Endothelial cell of umbilical vein (primary cell): ENCODE data around the gene CEP350. TPM values are rescaled to one million over a fixed set of nuclear protein-coding genes. Genes with fewer than 3 reads are reported as not detected.

ENCODE experiments used
- BruUV-seq: library from RNA; stranded (reverse); fragments of 400-500 nt; replicated peaks from 2 replicates; lab custom pipeline; 2021; lab: Mats Ljungman, UMichigan
- CTCF ChIA-PET: fragments of 300-600, 350-600 bp; sonication (Branson Sonifier 250); formaldehyde crosslinking; loops from one replicate; lab custom pipeline; 2021; ENCODE audit warnings: antibody characterized with exemption, inconsistent platforms; lab: Charles Lee
- POLR2A ChIA-PET: fragments of 300-600, 350-600 bp; sonication (Branson Sonifier 250); formaldehyde crosslinking; loops from one replicate; lab custom pipeline; 2021; ENCODE audit warnings: antibody characterized with exemption, inconsistent platforms; lab: Charles Lee
- DNase-seq: peaks from one replicate; pipeline ENCODE4 v3.0.0-alpha.2; 2011; ENCODE audit warnings: low read depth, low spot score
- FAIRE-seq: peaks from 2 replicates; lab custom pipeline; 2011; peaks lifted over from hg19 to GRCh38; lab: Jason Lieb, UNC
- H2AFZ ChIP-seq: 2 replicates; pipeline ENCODE4 v1.6.0; 2012; ENCODE audit warnings: low read depth, low read length, control low read depth, inconsistent platforms
- H3K27ac ChIP-seq: 2 replicates; pipeline ENCODE4 v1.5.1; 2011; ENCODE audit warnings: low read depth, mild to moderate bottlenecking, control low read depth, low read length, moderate library complexity; ENCODE audit not compliant: insufficient read depth
- H3K27me3 ChIP-seq, 2 experiments: 2 replicates each; pipeline versions ENCODE4 v1.6.0 to v1.6.1; 2011; ENCODE audit warnings: low read length in 2 of 2, mixed read lengths in 1 of 2; ENCODE audit not compliant: control insufficient read depth in 2 of 2, insufficient read depth in 2 of 2
- H3K36me3 ChIP-seq, 2 experiments: 2 replicates in 1 of 2; 3 replicates in 1 of 2; pipeline ENCODE4 v1.5.1; 2011; ENCODE audit warnings: low read length in 2 of 2, mild to moderate bottlenecking in 1 of 2, moderate library complexity in 1 of 2; ENCODE audit not compliant: control insufficient read depth in 2 of 2, insufficient read depth in 2 of 2; ENCODE audit errors: extremely low read depth in 1 of 2
- H3K4me1 ChIP-seq: 3 replicates; pipeline ENCODE4 v1.5.1; 2011; ENCODE audit warnings: mild to moderate bottlenecking, low read length; ENCODE audit not compliant: control insufficient read depth, insufficient read depth; ENCODE audit errors: extremely low read depth
- H3K4me2 ChIP-seq: 2 replicates; pipeline ENCODE4 v1.6.1; 2011; ENCODE audit warnings: low read length, control low read depth, mixed read lengths; ENCODE audit not compliant: insufficient read depth
- H3K4me3 ChIP-seq, 3 experiments: fragments of 200-600 bp in 1 of 3; sonication (generic), shearing (Covaris generic) in 1 of 3; replicated peaks in 1 of 3; 2 replicates each; pipeline ENCODE4 v1.5.1; 2011 to 2016; ENCODE audit warnings: control low read depth in 3 of 3, low read length in 3 of 3, mild to moderate bottlenecking in 2 of 3, inconsistent platforms in 1 of 3, low read depth in 1 of 3, moderate library complexity in 1 of 3; ENCODE audit not compliant: insufficient read depth in 1 of 3
- H3K79me2 ChIP-seq: 2 replicates; pipeline ENCODE4 v1.6.0; 2012; ENCODE audit warnings: low read length, inconsistent platforms; ENCODE audit not compliant: control insufficient read depth, insufficient read depth
- H3K9ac ChIP-seq: replicated peaks from 2 replicates; pipeline ENCODE3; 2011; ENCODE audit warnings: low read length, control low read depth; ENCODE audit not compliant: insufficient read depth; ENCODE audit errors: extremely low read depth
- H3K9me1 ChIP-seq: replicated peaks from 3 replicates; pipeline ENCODE4 v1.6.0; 2011; ENCODE audit warnings: mild to moderate bottlenecking, low read length; ENCODE audit not compliant: control insufficient read depth, insufficient read depth; ENCODE audit errors: extremely low read depth
- H3K9me3 ChIP-seq: replicated peaks from 2 replicates; pipeline ENCODE4 v1.5.1; 2012; ENCODE audit warnings: low read length, inconsistent platforms; ENCODE audit not compliant: control insufficient read depth, insufficient read depth
- H4K20me1 ChIP-seq: replicated peaks from 2 replicates; pipeline ENCODE3; 2011; ENCODE audit warnings: mild to moderate bottlenecking, low read length; ENCODE audit not compliant: control insufficient read depth, insufficient read depth; ENCODE audit errors: extremely low read depth
- EZH2 ChIP-seq: IDR thresholded peaks from 2 replicates; pipeline ENCODE4 v1.6.1; 2012; ENCODE audit warnings: borderline replicate concordance, low read depth, mild to moderate bottlenecking, moderate library complexity, low read length, inconsistent platforms; ENCODE audit not compliant: severe bottlenecking
- FOS ChIP-seq: IDR thresholded peaks from 2 replicates; pipeline ENCODE4 v1.6.1; 2011; ENCODE audit warnings: mild to moderate bottlenecking, low read length, moderate library complexity, borderline replicate concordance; ENCODE audit not compliant: insufficient read depth
- GATA2 ChIP-seq: IDR thresholded peaks from 2 replicates; pipeline ENCODE4 v1.7.0; 2011; ENCODE audit warnings: low read depth, mild to moderate bottlenecking, moderate library complexity, mixed read lengths, low read length; ENCODE audit not compliant: insufficient read length, insufficient read depth
- JUN ChIP-seq: IDR thresholded peaks from 2 replicates; pipeline ENCODE4 v1.6.1; 2011; ENCODE audit warnings: borderline replicate concordance, low read depth; ENCODE audit not compliant: insufficient read length, insufficient read depth
- MYC ChIP-seq: IDR thresholded peaks from one replicate; pipeline ENCODE4 v1.6.1; 2011; ENCODE audit warnings: mild to moderate bottlenecking, low read depth, low read length
- POLR2A ChIP-seq: IDR thresholded peaks from 2 replicates; pipeline ENCODE4 v1.6.1; 2012; ENCODE audit warnings: low read depth, mild to moderate bottlenecking, control low read depth, low read length
- POLR2AphosphoS5 ChIP-seq: IDR thresholded peaks from 2 replicates; pipeline ENCODE4 v1.6.1; 2012; ENCODE audit warnings: low read depth, mild to moderate bottlenecking, control low read depth, low read length, moderate library complexity; ENCODE audit not compliant: insufficient read depth
- dilution Hi-C: fragments of 300-500 bp; cut with MboI; formaldehyde crosslinking; loops from one replicate; pipeline ENCODE4 v1.15.0; 2019; ENCODE audit warnings: low sequenced_read_pairs; ENCODE audit not compliant: extremely low pct_ligation_motif_present
- intact Hi-C: fragments of 100-400 bp; cut with micrococcal nuclease; formaldehyde crosslinking; loops from one replicate; pipeline ENCODE4 v1.10.0; 2022
- polyA plus RNA-seq, 4 experiments: library from polyadenylated mRNA; depleted of rRNA in 3 of 4; stranded (reverse) in 3 of 4; unstranded in 1 of 4; fragments of >200 nt; gene quantifications; 2 replicates each; pipeline versions ENCODE4 v1.2.1 to v1.2.3, GENCODE V29; 2011 to 2012; ENCODE audit warnings: missing spikeins in 1 of 4
- total RNA-seq: library from RNA; stranded (reverse); gene quantifications from 2 replicates; pipeline ENCODE4 v1.2.3, GENCODE V29; 2021
- TF ChIP-seq, protein P1 (sequence below), 2 donors: IDR thresholded peaks; 1 replicate in 1 of 2; 2 replicates in 1 of 2; pipeline ENCODE4 v1.5.1; 2011; ENCODE audit warnings: low read length in 2 of 2, mild to moderate bottlenecking in 2 of 2, moderate library complexity in 2 of 2, control low read depth in 1 of 2, inconsistent platforms in 1 of 2, low read depth in 1 of 2; ENCODE audit not compliant: insufficient read depth in 1 of 2; ENCODE audit errors: extremely low read depth in 1 of 2
- TF ChIP-seq, protein P2 (sequence below): IDR thresholded peaks from 2 replicates; pipeline ENCODE4 v1.6.1; 2011; ENCODE audit not compliant: insufficient read depth, insufficient read length

The CEP350 gene
- total and polyA plus RNA-seq, 2 donors (not counting 3 experiments of a cell fraction or from before 2014, with no cell fraction given) = 4.8 to 30.1 TPM

DNA sequence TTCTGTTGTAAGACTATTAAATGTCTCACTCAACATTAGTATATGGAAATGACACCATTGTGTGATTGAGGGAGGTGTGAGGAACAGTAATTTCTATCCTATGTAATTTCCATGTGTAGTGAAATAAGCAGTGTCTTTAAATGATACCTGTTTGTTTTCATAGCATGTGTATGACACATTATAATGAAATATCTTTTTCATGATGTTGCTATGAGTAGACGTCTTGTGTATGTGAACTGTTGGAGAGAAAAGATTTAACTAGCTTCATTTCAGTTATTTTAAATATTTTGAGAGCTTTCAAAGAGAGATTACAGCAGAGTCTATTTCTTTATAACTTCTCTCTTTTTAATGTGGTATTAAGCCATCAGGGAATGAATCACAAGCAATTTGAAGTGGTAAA lies 128.6 kb downstream of the CEP350 start:
- H3K9me3 ChIP-seq = no peaks in the 10 kb centered on the region
- no peaks in the 10 kb centered on the region for H3K9me1 ChIP-seq
- ChIA-PET CTCF (interaction anchor here (0.6 to 2.0 kb wide), 4 partner anchors 9 to 96 kb away, joined by 3 to 6 read pairs (median 4); no protein-coding TSS in a partner anchor), POLR2A (no interaction called here)
- DNase-seq (no peak), FAIRE-seq (no peak)
- H2AFZ ChIP-seq = no peak overlapping the region
- H3K36me3 ChIP-seq = peaks cover 0 to 2% of the 10 kb centered on the region in 2 experiments
- no peaks in the 10 kb centered on the region for H4K20me1 ChIP-seq
- no peak overlapping the region for H3K4me3 ChIP-seq
- no peak for TF ChIP-seq POLR2AphosphoS5
- H3K27ac ChIP-seq = no peak overlapping the region
- no peak overlapping the region for H3K9ac ChIP-seq
- H3K27me3 ChIP-seq = no peaks in the 10 kb centered on the region
- dilution Hi-C loops (no loop called here), intact Hi-C loops (no loop called here)
- no peaks in the 10 kb centered on the region for H3K79me2 ChIP-seq
- no peaks in the 10 kb centered on the region for H3K4me1 ChIP-seq
- no peak overlapping the region for H3K4me2 ChIP-seq
- BruUV-seq = no TSS peak

DNA sequence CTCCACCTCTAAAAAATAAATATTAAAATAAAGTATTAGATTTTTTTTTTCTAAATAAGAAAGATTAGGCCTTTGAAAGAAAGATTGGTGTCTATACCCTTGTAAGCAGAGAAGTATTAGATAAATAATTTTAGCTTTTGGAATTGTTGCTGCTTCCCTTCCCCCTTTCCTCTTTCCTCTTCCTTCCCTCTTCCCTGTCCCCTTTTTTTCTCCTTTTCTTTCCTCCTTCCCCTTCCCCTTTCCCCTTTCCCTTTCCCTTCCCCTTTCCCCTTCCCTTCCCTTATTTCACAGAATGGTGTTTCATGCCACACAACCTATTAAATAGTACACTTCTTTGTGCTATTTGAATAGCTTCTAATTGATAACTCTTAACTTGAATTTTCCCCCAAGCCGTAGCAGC lies 130.3 kb downstream of the CEP350 start:
- H3K9ac ChIP-seq = no peak overlapping the region
- dilution Hi-C loops (no loop called here), intact Hi-C loops (no loop called here)
- no peak overlapping the region for H3K4me3 ChIP-seq
- no peaks in the 10 kb centered on the region for H3K4me1 ChIP-seq
- no peaks in the 10 kb centered on the region for H3K36me3 ChIP-seq
- TF ChIP-seq JUN = no peak
- no peak for TF ChIP-seq EZH2
- no peak for TF ChIP-seq MYC
- no peak for TF ChIP-seq FOS
- TF ChIP-seq, protein P1, sequence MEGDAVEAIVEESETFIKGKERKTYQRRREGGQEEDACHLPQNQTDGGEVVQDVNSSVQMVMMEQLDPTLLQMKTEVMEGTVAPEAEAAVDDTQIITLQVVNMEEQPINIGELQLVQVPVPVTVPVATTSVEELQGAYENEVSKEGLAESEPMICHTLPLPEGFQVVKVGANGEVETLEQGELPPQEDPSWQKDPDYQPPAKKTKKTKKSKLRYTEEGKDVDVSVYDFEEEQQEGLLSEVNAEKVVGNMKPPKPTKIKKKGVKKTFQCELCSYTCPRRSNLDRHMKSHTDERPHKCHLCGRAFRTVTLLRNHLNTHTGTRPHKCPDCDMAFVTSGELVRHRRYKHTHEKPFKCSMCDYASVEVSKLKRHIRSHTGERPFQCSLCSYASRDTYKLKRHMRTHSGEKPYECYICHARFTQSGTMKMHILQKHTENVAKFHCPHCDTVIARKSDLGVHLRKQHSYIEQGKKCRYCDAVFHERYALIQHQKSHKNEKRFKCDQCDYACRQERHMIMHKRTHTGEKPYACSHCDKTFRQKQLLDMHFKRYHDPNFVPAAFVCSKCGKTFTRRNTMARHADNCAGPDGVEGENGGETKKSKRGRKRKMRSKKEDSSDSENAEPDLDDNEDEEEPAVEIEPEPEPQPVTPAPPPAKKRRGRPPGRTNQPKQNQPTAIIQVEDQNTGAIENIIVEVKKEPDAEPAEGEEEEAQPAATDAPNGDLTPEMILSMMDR (IDR thresholded peaks at IDR 0.05; ENCODE audit: extremely low read depth in 1 of 2, insufficient read depth in 1 of 2, low read depth in 1 of 2, low read length in 2 of 2) = no peak
- no peak for TF ChIP-seq POLR2A
- TF ChIP-seq, protein P2, sequence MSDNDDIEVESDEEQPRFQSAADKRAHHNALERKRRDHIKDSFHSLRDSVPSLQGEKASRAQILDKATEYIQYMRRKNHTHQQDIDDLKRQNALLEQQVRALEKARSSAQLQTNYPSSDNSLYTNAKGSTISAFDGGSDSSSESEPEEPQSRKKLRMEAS = no peak
- no peak for TF ChIP-seq GATA2
- TF ChIP-seq POLR2AphosphoS5 = no peak
- POLR2A ChIA-PET = no interaction called here
- no peaks in the 10 kb centered on the region for H3K9me1 ChIP-seq
- CTCF ChIA-PET = interaction anchor here (0.9 to 2.1 kb wide), 3 partner anchors 10 to 94 kb away, joined by 3 to 8 read pairs (median 5); no protein-coding TSS in a partner anchor
- no peaks in the 10 kb centered on the region for H4K20me1 ChIP-seq
- H3K27me3 ChIP-seq = no peaks in the 10 kb centered on the region
- no peak for FAIRE-seq
- no TSS peak for BruUV-seq
- no peak for DNase-seq
- H3K4me2 ChIP-seq = no peak overlapping the region
- no peaks in the 10 kb centered on the region for H3K79me2 ChIP-seq
- H3K27ac ChIP-seq = no peak overlapping the region
- no peak overlapping the region for H2AFZ ChIP-seq
- H3K9me3 ChIP-seq = no peaks in the 10 kb centered on the region
